Naive thymus-derived CD4-positive, alpha-beta T cell (primary cell): ENCODE results near the gene CEACAM21. TPM values are rescaled to one million over a fixed set of nuclear protein-coding genes. Genes with fewer than 3 reads are reported as not detected.

Experiments
- ATAC-seq: fragments of 150-1000 bp; cut with Tn5 transposase; 2 replicates; pipeline ENCODE4 v1.10.0; 2021; ENCODE audit warnings: mild to moderate bottlenecking, moderate library complexity
- CTCF ChIA-PET: fragments of 350-600 bp; sonication (Branson Sonifier 250); formaldehyde crosslinking; loops from one replicate; lab custom pipeline; 2021; ENCODE audit warnings: antibody characterized with exemption; lab: Charles Lee
- POLR2A ChIA-PET: fragments of 350-600 bp; sonication (Branson Sonifier 250); formaldehyde crosslinking; loops from one replicate; lab custom pipeline; 2021; ENCODE audit warnings: antibody characterized with exemption, inconsistent platforms; lab: Charles Lee
- DNase-seq, 9 donors: peaks; one replicate each; pipeline versions ENCODE4 v3.0.0 to v3.0.0-alpha.2; 2020 to 2022; ENCODE audit warnings: mixed read lengths in 1 of 9
- H3K27ac ChIP-seq: one replicate; pipeline ENCODE4 v1.7.0; 2013; ENCODE audit warnings: mild to moderate bottlenecking, low read depth, low read length, moderate library complexity
- H3K27me3 ChIP-seq, 2 donors: one replicate each; pipeline ENCODE4 v1.7.0; 2013; ENCODE audit warnings: low read length in 2 of 2, mild to moderate bottlenecking in 2 of 2, moderate library complexity in 2 of 2; ENCODE audit not compliant: control insufficient read depth in 2 of 2, insufficient read depth in 2 of 2
- H3K36me3 ChIP-seq, 3 experiments: 1 replicate in 2 of 3; 2 replicates in 1 of 3; pipeline ENCODE4 v1.7.0; 2013; ENCODE audit warnings: low read length in 3 of 3, mild to moderate bottlenecking in 3 of 3, moderate library complexity in 1 of 3; ENCODE audit not compliant: insufficient read depth in 3 of 3, control insufficient read depth in 2 of 3
- H3K4me1 ChIP-seq, 2 donors: one replicate each; pipeline ENCODE4 v1.7.0; 2013; ENCODE audit warnings: low read length in 2 of 2, mild to moderate bottlenecking in 2 of 2, moderate library complexity in 1 of 2; ENCODE audit not compliant: control insufficient read depth in 2 of 2, insufficient read depth in 2 of 2
- H3K4me3 ChIP-seq: 2 replicates; pipeline ENCODE4 v1.7.0; 2013; ENCODE audit warnings: mild to moderate bottlenecking, low read length
- H3K9me3 ChIP-seq, 3 experiments: 1 replicate in 2 of 3; 2 replicates in 1 of 3; pipeline ENCODE4 v1.7.0; 2013; ENCODE audit warnings: low read length in 3 of 3; ENCODE audit not compliant: control insufficient read depth in 2 of 3
- H3K27ac Mint-ChIP-seq, 9 donors: one replicate each; pipeline ENCODE4 v1.8.0; 2020 to 2022; ENCODE audit warnings: mixed read lengths in 9 of 9, mild to moderate bottlenecking in 8 of 9, moderate library complexity in 5 of 9, inconsistent platforms in 2 of 9
- H3K27me3 Mint-ChIP-seq, 5 donors: one replicate each; pipeline ENCODE4 v1.8.0; 2021 to 2022; ENCODE audit warnings: mixed read lengths in 5 of 5, mild to moderate bottlenecking in 1 of 5
- H3K36me3 Mint-ChIP-seq, 5 donors: one replicate each; pipeline ENCODE4 v1.8.0; 2020 to 2022; ENCODE audit warnings: mixed read lengths in 5 of 5, mild to moderate bottlenecking in 3 of 5, inconsistent platforms in 1 of 5
- H3K4me1 Mint-ChIP-seq, 7 donors: one replicate each; pipeline ENCODE4 v1.8.0; 2020 to 2022; ENCODE audit warnings: mixed read lengths in 7 of 7, mild to moderate bottlenecking in 3 of 7, inconsistent platforms in 1 of 7
- H3K4me3 Mint-ChIP-seq, 10 donors: one replicate each; pipeline ENCODE4 v1.8.0; 2020 to 2022; ENCODE audit warnings: mild to moderate bottlenecking in 10 of 10, mixed read lengths in 10 of 10, moderate library complexity in 6 of 10, inconsistent platforms in 2 of 10
- H3K9me3 Mint-ChIP-seq, 11 donors: one replicate each; pipeline ENCODE4 v1.8.0; 2020 to 2022; ENCODE audit warnings: mixed read lengths in 11 of 11, mild to moderate bottlenecking in 4 of 11, inconsistent platforms in 1 of 11, moderate library complexity in 1 of 11
- intact Hi-C, 2 donors: fragments of 100-400 bp; cut with micrococcal nuclease; formaldehyde crosslinking; loops; one replicate each; pipeline ENCODE4 v1.15.1; 2023
- polyA plus RNA-seq, 2 donors: library from polyadenylated mRNA; unstranded; fragments of 300-500 nt; fragmentation: Illumina TruSeq; gene quantifications; one replicate each; pipeline ENCODE4 v1.2.3, GENCODE V29; 2021
- total RNA-seq, 6 experiments: library from RNA in 5 of 6; stranded (reverse) in 5 of 6; gene quantifications; 1 replicate in 5 of 6; 2 replicates in 1 of 6; pipeline ENCODE4 v1.2.3 and lab custom pipeline; 2021 to 2026

Gene CEACAM21
- total and polyA plus RNA-seq, 7 experiments from 2014 or later, result 27.7 to 64.5 (median 43.6) TPM

- DNase-seq (no peak), ATAC-seq (no peak)
- H3K36me3 ChIP-seq, result no peaks in the 10 kb centered on the region
- CTCF ChIA-PET, result interaction anchor here (0.8 to 1.7 kb wide), 4 partner anchors 19 to 151 kb away, joined by 3 to 5 read pairs (median 4); no protein-coding TSS in a partner anchor
- no peak overlapping the region for H3K27ac ChIP-seq
- peaks cover 0 to 2% (median 0%) of the 10 kb centered on the region in 5 donors for H3K36me3 Mint-ChIP-seq
- H3K9me3 Mint-ChIP-seq, result no peaks in the 10 kb centered on the region
- no peaks in the 10 kb centered on the region for H3K9me3 ChIP-seq
- H3K4me1 Mint-ChIP-seq, result peaks cover 9 to 17% (median 12%) of the 10 kb centered on the region in 7 donors
- H3K27me3 ChIP-seq, result no peaks in the 10 kb centered on the region
- intact Hi-C loops, result loop anchor here in 1 of 2 donors (5.0 kb wide), 2 partner anchors 37 to 397 kb away; no protein-coding TSS in a partner anchor
- H3K27me3 Mint-ChIP-seq, result peaks cover 0 to 40% (median 5%) of the 10 kb centered on the region in 5 donors
- no peak overlapping the region for H3K4me3 ChIP-seq
- no peaks in the 10 kb centered on the region for H3K4me1 ChIP-seq
- no peak overlapping the region for H3K27ac Mint-ChIP-seq
- POLR2A ChIA-PET, result interaction anchor here (1.3 kb wide), 1 partner anchor 20 kb away, joined by 3 read pairs; no protein-coding TSS in a partner anchor
- H3K4me3 Mint-ChIP-seq, result no peak overlapping the region
These were observed 23.4 kb downstream of the CEACAM21 start for GRCh38 chr19:41599175-41599966.

- Histone ChIP-seq H3K4me1 (no peaks in the 10 kb centered on the region), H3K27ac (no peak overlapping the region), H3K36me3 (no peaks in the 10 kb centered on the region), H3K27me3 (no peaks in the 10 kb centered on the region), H3K9me3 (no peaks in the 10 kb centered on the region), H3K4me3 (no peak overlapping the region)
- peaks cover 4 to 6% (median 5%) of the 10 kb centered on the region in 7 donors for H3K4me1 Mint-ChIP-seq
- no peak overlapping the region for H3K27ac Mint-ChIP-seq
- H3K9me3 Mint-ChIP-seq, result no peaks in the 10 kb centered on the region
- H3K27me3 Mint-ChIP-seq, result peaks cover 0 to 25% (median 5%) of the 10 kb centered on the region in 5 donors
- intact Hi-C loops, result no loop called here
- ChIA-PET POLR2A (no interaction called here), CTCF (interaction anchor here (0.7 to 1.3 kb wide), 3 partner anchors 8 to 1078 kb away, joined by 3 read pairs; no protein-coding TSS in a partner anchor)
- no peak overlapping the region for H3K4me3 Mint-ChIP-seq
- ATAC-seq (no peak), DNase-seq (no peak)
- H3K36me3 Mint-ChIP-seq, result peaks cover 0 to 2% (median 0%) of the 10 kb centered on the region in 5 donors
These were observed 25.8 kb downstream of the CEACAM21 start for GRCh38 chr19:41601771-41602170.

- Histone ChIP-seq H3K27ac (no peak overlapping the region), H3K4me1 (no peaks in the 10 kb centered on the region), H3K27me3 (no peaks in the 10 kb centered on the region), H3K36me3 (no peaks in the 10 kb centered on the region), H3K4me3 (no peak overlapping the region), H3K9me3 (no peaks in the 10 kb centered on the region)
- Mint-ChIP-seq H3K27ac (no peak overlapping the region), H3K4me1 (no peaks in the 10 kb centered on the region), H3K36me3 (peaks cover 0 to 6% (median 2%) of the 10 kb centered on the region in 5 donors), H3K27me3 (peaks cover 0 to 33% (median 0%) of the 10 kb centered on the region in 5 donors), H3K4me3 (no peak overlapping the region), H3K9me3 (peaks cover 0 to 4% (median 0%) of the 10 kb centered on the region in 11 donors)
- no peak for DNase-seq
- POLR2A ChIA-PET, result interaction anchor here (0.7 kb wide), 1 partner anchor 116 kb away, joined by 4 read pairs; no protein-coding TSS in a partner anchor
- CTCF ChIA-PET, result interaction anchor here (1.5 kb wide), 1 partner anchor 37 kb away, joined by 4 read pairs; no protein-coding TSS in a partner anchor
- intact Hi-C loops, result no loop called here
- ATAC-seq, result no peak
These were observed 28.9 kb downstream of the CEACAM21 start for GRCh38 chr19:41604831-41605230.

- Histone ChIP-seq H3K36me3 (no peaks in the 10 kb centered on the region), H3K9me3 (no peaks in the 10 kb centered on the region), H3K4me3 (no peak overlapping the region), H3K27me3 (no peaks in the 10 kb centered on the region), H3K27ac (no peak overlapping the region), H3K4me1 (no peaks in the 10 kb centered on the region)
- ChIA-PET CTCF (no interaction called here), POLR2A (no interaction called here)
- peaks cover 0 to 7% (median 5%) of the 10 kb centered on the region in 5 donors for H3K36me3 Mint-ChIP-seq
- no peak overlapping the region for H3K4me3 Mint-ChIP-seq
- intact Hi-C loops, result no loop called here
- no peak for ATAC-seq
- no peak overlapping the region for H3K27ac Mint-ChIP-seq
- DNase-seq, result peak in 1 of 9 donors; percentile 12
- peaks cover 0 to 9% (median 0%) of the 10 kb centered on the region in 11 donors for H3K9me3 Mint-ChIP-seq
- H3K27me3 Mint-ChIP-seq, result peaks cover 0 to 44% (median 6%) of the 10 kb centered on the region in 5 donors
- H3K4me1 Mint-ChIP-seq, result no peaks in the 10 kb centered on the region
These were observed 30.4 kb downstream of the CEACAM21 start for GRCh38 chr19:41606215-41606837.

- Histone ChIP-seq H3K27me3 (no peaks in the 10 kb centered on the region), H3K27ac (no peak overlapping the region), H3K4me3 (no peak overlapping the region), H3K4me1 (no peaks in the 10 kb centered on the region), H3K36me3 (no peaks in the 10 kb centered on the region), H3K9me3 (no peaks in the 10 kb centered on the region)
- no peak overlapping the region for H3K27ac Mint-ChIP-seq
- no peak for ATAC-seq
- intact Hi-C loops, result no loop called here
- CTCF ChIA-PET, result no interaction called here
- peaks cover 0 to 40% (median 6%) of the 10 kb centered on the region in 5 donors for H3K27me3 Mint-ChIP-seq
- POLR2A ChIA-PET, result interaction anchor here (1.7 kb wide), 1 partner anchor 31 kb away, joined by 4 read pairs; no protein-coding TSS in a partner anchor
- H3K4me3 Mint-ChIP-seq, result no peak overlapping the region
- H3K9me3 Mint-ChIP-seq, result peaks cover 0 to 9% (median 0%) of the 10 kb centered on the region in 11 donors
- H3K36me3 Mint-ChIP-seq, result peaks cover 0 to 7% (median 5%) of the 10 kb centered on the region in 5 donors
- H3K4me1 Mint-ChIP-seq, result no peaks in the 10 kb centered on the region
- DNase-seq, result no peak
These were observed 31.7 kb downstream of the CEACAM21 start for GRCh38 chr19:41607668-41608067.

GRCh38 chr19:41610789-41611188, 34.8 kb downstream of the CEACAM21 start:
- ChIA-PET CTCF (no interaction called here), POLR2A (no interaction called here)
- Mint-ChIP-seq H3K27ac (no peak overlapping the region), H3K27me3 (peaks cover 7 to 34% (median 19%) of the 10 kb centered on the region in 5 donors), H3K9me3 (peaks cover 0 to 12% (median 0%) of the 10 kb centered on the region in 11 donors), H3K4me3 (no peak overlapping the region), H3K4me1 (no peaks in the 10 kb centered on the region), H3K36me3 (peaks cover 0 to 9% (median 6%) of the 10 kb centered on the region in 5 donors)
- H3K4me3 ChIP-seq, result no peak overlapping the region
- no peak for ATAC-seq
- no peaks in the 10 kb centered on the region for H3K4me1 ChIP-seq
- no peaks in the 10 kb centered on the region for H3K9me3 ChIP-seq
- DNase-seq, result no peak
- no peaks in the 10 kb centered on the region for H3K27me3 ChIP-seq
- H3K36me3 ChIP-seq, result no peaks in the 10 kb centered on the region
- intact Hi-C loops, result no loop called here
- H3K27ac ChIP-seq, result no peak overlapping the region
